Measurements from ENCODE around the gene ZFYVE16. TPM values are rescaled to one million over a fixed set of nuclear protein-coding genes. Genes with fewer than 3 reads are reported as not detected.

ZFYVE16 gene
- total and polyA plus RNA-seq, 2 of the 13 experiments (the other 11 are each of a cell fraction or from before 2014, with no cell fraction given), result 9.3 to 33.3 TPM

- TF ChIP-seq ZFYVE20 (CRISPR knock-in tag; IDR thresholded peaks at IDR 0.05; ENCODE audit: borderline replicate concordance, low read depth) (no peak), ZNF761 (CRISPR knock-in tag; conservative IDR thresholded peaks at IDR 0.05) (0 out of 2 replicates have a peak, but pooled peaks have one; percentile 80), MXD3 (CRISPR knock-in tag; IDR thresholded peaks at IDR 0.05) (peak; percentile 74; the same call in 1 of the 2 replicates), HMGA1 (CRISPR knock-in tag; conservative IDR thresholded peaks at IDR 0.05) (no peak), MEIS2 (CRISPR knock-in tag; IDR thresholded peaks at IDR 0.05) (0 out of 2 replicates have a peak, but pooled peaks have one; percentile 28), GPN1 (CRISPR knock-in tag; IDR thresholded peaks at IDR 0.05; ENCODE audit: borderline replicate concordance) (no peak), YEATS2 (CRISPR knock-in tag; IDR thresholded peaks at IDR 0.05; ENCODE audit: borderline replicate concordance) (no peak), SIX1 (CRISPR knock-in tag; IDR thresholded peaks at IDR 0.05; ENCODE audit: borderline replicate concordance) (no peak), POLR2AphosphoS2 (IDR thresholded peaks at IDR 0.05; ENCODE audit: low read depth, low read length) (no peak), ZFP82 (CRISPR knock-in tag; IDR thresholded peaks at IDR 0.05; ENCODE audit: borderline replicate concordance) (peak; percentile 51; the same call in 1 of the 2 replicates), ZEB1 (IDR thresholded peaks at IDR 0.05; ENCODE audit: insufficient replicate concordance, low read depth) (peak; percentile 21), ADNP (CRISPR knock-in tag; IDR thresholded peaks at IDR 0.05) (no peak), SMAD1 (CRISPR knock-in tag; IDR thresholded peaks at IDR 0.05; ENCODE audit: borderline replicate concordance, low read depth) (peak; percentile 76; the same call in 1 of the 2 replicates), RORA (CRISPR knock-in tag; IDR thresholded peaks at IDR 0.05) (no peak), ZNF564 (CRISPR knock-in tag; IDR thresholded peaks at IDR 0.05) (0 out of 2 replicates have a peak, but pooled peaks have one; percentile 29), ZNF431 (CRISPR knock-in tag; IDR thresholded peaks at IDR 0.05; ENCODE audit: borderline replicate concordance, low read depth) (no peak; the same call in 1 of the 2 replicates), ZNF264 (CRISPR knock-in tag; IDR thresholded peaks at IDR 0.05) (no peak), GABPA (IDR thresholded peaks at IDR 0.05; ENCODE audit: low read depth, low read length) (peak; percentile 44; the same call in 1 of the 2 replicates), GABPA (CRISPR knock-in tag; IDR thresholded peaks at IDR 0.05; ENCODE audit: low read depth) (peak; percentile 90), ZNF224 (CRISPR knock-in tag; IDR thresholded peaks at IDR 0.05) (peak; percentile 87), ZNF788 (CRISPR knock-in tag; IDR thresholded peaks at IDR 0.05; ENCODE audit: borderline replicate concordance) (peak; percentile 65), ZBTB25 (CRISPR knock-in tag; IDR thresholded peaks at IDR 0.05) (peak; percentile 39; the same call in 1 of the 2 replicates), DR1 (CRISPR knock-in tag; IDR thresholded peaks at IDR 0.05) (no peak; the same call in 1 of the 2 replicates), AGO1 (IDR thresholded peaks at IDR 0.05; ENCODE audit: low read depth, low read length, poor library complexity, severe bottlenecking) (no peak), MYPOP (CRISPR knock-in tag; IDR thresholded peaks at IDR 0.05) (peak; percentile 44; the same call in 1 of the 2 replicates), U2AF2 (IDR thresholded peaks at IDR 0.05; ENCODE audit: low read depth, low read length) (no peak), HDAC6 (IDR thresholded peaks at IDR 0.05; ENCODE audit: low read depth, low read length) (no peak), ZMYM4 (CRISPR knock-in tag; IDR thresholded peaks at IDR 0.05) (peak; percentile 78)
Observed at GRCh38 chr5:80407735-80408483, at the start of gene ZFYVE16 (continued).
